Measurements from ENCODE around the gene ALKBH6. TPM values are rescaled to one million over a fixed set of nuclear protein-coding genes. Genes with fewer than 3 reads are reported as not detected.

The ALKBH6 gene
- total RNA-seq (2022; extraction: Qiagen RNA extraction; ENCODE audit: low read depth): 23.6 to 26.4 TPM (median 24.6 TPM) in 5 replicates

DNA sequence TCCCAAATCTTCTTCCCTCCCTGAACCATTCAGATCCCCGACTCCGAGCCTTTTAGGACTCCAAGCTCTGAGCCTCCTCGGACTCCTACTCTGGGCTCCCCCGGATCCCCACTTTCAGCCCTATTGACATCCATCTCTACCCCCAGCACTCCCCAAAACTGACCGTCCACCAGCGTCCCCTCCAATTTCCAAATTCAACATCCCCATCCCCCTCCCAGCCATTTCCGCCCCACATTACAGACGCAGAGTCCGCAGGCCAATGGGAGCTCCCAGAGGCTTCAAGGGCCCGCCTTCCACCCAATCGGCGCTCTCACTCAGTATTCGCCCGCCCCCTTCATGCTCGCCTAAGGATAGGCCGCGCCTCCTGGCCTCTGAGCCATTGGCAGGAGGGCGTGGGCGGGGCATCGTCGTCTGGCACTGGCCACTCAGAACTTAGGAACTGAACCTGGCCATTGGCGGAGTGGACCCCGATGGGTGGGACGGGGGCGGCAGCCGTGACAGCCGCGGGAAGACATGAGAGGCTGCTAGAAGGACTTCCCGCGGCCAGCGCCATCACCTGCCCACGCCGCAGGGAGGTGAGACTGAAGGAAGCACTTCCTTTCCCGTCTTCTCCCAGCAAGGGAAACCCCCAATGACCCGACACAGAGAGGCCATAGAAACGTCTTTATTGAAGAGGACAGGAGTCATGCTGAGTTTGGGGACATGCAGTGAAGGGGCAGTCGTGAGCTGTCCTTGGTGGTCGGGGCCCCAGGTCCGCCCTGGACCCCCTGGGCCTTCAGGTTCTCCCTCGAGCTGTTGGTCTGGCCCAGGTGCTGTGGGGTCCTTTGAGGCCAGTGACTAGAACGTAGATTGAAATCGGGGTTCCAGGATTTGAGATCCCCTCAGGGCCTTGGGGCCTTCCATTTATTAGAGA is at the start of gene ALKBH6:
TSS of gene ALKBH6 (minus strand) at position 202 of the 913 bp plus-strand sequence. CDS start 816 bp downstream, outside the sequence.

DNA sequence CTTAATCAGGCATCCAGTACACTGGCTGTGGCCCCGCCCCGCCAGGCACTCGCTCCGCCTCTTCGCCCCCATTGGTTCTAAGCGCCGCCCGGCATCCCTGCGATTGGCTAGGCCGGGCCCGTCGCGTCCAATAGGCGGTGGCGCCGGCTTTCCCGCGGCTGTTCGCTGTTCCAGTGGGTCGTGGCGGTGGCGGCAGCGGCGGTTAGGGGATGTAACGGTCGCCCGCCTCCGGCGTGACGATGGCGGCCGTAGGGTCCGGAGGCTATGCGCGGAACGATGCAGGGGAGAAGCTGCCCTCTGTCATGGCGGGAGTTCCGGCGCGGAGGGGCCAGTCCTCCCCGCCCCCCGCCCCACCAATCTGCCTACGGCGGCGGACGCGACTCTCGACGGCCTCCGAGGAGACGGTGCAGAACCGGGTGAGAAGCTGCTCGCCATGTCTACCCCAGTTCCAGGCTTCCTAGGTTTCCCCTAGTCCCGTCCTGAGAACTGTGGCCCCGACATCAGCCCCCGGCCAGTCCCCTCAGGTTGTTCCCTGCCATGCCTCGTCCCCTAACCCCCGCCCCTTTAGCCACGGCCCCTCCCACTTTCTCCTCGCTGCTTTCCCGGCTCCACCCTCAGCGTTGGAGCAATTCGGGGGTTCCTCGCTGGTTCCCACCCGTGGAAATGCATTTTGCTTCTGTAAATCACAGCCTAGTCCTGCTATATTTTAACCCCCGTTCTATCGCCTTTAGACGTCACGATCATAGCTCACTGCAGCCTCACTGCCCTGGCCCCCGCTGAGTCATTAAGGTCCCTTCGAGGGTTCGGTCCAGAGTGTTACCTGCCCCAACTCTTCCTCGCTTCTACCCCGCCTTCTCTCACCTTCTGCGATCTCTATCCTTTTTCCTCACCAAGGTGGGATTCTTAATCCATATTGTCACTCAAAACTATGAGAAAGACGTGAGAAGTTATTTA is 41.0 kb upstream of the ALKBH6 start, which contains the start of gene WDR62:
TSS of gene WDR62 (plus strand) at position 165 of the 954 bp plus-strand sequence. CDS start at position 240, 75 bp downstream.

DNA sequence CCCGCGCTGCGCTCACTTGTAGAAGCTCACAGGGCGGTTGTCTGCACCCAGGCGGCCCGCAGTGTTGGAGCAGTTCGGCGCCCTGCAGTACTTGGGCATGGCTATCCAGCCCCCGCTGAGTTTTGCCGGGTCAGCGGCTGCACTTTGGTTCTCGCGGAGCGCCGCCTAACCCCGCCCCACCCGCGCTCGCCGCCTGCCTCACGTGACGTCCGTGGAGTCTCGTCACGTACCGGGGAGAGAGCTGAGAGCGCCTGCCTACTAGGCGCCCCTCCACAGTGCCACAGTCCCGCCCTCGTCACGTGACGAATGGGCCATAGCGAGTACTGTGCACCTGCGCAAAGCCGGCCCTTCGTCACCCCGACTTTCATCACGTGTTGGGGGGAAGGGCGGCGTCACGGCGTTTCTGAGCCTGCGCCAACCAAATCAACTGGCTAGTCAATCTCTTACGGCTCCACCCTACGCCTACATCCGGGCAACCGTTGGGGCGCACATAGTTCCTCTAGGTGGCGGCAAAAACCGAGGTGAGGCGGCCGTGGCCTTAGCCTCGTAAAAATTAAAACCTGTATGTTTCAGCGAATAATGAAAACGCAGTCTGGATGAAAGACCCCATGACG is 40.2 kb upstream of the ALKBH6 start, which contains the start of gene THAP8:
TSS of gene THAP8 (minus strand) at position 167 of the 614 bp plus-strand sequence. CDS start at position 99, 68 bp downstream.

DNA sequence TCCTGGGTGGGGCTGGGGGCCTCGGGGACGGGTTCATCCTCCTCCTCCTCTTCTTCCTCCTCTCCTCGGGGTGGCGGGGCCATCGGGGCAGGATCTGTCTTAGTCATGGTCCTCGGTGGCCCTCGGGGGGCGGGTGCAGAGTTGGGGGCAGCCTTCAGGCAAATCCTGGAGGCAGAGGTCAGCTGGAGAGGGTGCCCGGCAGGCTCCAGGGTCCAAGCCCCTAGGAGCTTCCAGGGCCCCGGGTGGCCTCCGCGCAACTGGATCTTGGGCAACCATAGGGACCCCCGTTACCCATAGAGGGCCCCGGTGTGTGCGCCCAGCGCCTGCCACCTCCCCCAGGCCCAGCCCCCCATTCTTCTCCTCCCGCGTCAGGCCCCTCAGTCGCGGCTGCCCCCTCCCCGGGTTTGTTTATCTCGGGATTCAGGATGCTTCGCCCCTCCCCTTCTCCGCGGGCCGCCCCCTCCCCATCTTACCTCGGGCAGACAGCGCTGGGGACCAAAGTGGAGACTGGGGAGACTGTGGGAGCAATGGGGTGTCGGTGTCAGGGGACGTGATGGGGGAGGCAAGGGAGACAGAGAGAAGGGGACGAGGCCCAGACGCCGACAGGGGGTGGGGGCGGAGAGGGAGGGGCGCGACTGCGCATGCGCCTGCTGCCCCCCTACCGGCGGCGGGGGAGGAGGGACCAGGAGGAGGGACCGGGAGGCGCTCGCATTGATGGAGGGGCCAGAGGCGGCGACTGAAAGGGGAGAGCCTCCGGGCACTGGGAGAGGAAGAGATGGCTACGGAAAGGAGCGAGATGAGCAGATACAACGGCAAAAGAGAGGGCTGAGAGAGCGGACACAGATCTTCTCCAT is 18.5 kb upstream of the ALKBH6 start, which contains the start of gene CLIP3:
TSS of gene CLIP3 (minus strand) at position 623 of the 854 bp plus-strand sequence. CDS start at position 107, 516 bp downstream.

DNA sequence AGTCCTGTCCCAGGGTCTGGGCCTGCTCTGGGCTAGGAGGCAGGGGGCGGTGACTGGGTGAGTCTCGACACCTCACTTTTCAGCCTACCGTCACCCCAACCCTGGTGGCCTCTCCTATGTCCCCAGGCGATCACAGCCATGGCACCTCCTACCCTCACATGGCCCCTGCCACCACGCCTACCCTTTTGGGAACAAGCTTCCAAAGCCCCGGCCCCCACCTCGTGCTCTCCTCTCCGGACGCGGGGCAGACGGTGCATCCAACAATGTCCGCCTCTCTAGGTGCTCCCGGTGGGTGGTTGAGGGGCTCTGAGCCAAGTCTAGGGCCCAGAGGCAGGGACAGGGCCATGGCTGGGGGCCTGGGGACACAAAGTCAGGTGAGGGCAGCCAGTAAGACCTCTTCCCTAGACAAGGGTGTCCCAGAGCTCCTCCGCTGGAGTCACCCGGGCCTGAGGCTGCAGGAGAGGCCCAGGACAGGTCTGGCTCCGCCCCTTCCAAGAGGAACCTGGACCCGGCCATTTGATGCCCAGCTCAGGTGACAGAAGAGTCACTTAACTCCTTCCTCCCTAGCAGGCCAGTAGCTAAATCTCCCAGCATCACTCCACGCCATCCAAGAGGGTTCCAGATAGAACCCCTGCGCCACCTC is 5.6 kb downstream of the ALKBH6 start, which contains the start of gene SYNE4:
TSS of gene SYNE4 (minus strand) at position 478 of the 643 bp plus-strand sequence. CDS start at position 346, 132 bp downstream.

DNA sequence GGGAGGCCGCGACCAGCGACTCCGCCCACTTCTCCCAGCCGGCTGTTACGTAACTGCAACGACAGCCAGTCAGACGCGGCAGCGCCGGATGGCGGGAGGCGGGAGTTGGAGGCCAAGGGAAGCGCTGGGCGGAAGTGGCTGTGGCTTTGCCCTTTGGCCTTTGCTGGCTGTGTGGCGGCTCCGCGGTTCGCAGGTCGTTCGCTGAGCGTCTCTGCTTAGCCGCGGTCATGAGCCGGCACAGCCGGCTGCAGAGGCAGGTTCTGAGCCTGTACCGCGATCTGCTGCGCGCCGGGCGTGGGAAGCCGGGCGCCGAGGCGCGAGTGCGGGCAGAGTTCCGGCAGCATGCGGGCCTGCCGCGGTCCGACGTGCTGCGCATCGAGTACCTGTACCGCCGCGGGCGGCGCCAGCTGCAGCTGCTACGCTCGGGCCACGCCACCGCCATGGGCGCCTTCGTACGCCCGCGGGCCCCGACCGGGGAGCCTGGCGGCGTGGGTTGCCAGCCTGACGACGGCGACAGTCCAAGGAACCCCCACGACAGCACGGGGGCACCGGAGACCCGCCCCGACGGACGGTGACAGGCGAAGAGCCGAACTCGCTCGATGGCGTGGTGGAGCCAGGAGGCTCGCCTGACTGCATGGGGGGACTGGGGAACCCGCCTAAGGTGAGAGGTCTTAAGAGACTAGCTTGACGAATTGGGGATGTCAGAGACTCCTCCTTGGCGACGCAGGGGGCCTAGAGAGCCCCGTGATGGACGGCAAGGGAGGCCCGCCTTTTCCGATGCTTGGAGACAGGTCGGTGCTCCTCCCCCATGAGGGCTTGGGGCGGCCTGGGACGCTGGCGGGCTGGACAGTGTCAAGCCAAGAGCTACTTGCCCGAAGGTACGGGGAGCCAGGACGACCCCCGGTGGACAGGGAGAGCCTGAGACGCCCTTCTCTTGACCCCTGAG is 18.7 kb downstream of the ALKBH6 start, which contains the start of gene SDHAF1:
TSS of gene SDHAF1 (plus strand) at position 141 of the 946 bp plus-strand sequence. CDS start at position 228, 87 bp downstream.

Other genes starting within 250 kb of the ALKBH6 start
- 3.5 to 9.2 TPM (median 6.2 TPM) in 5 replicates for gene ARHGAP33, start 238.6 kb downstream of the ALKBH6 start, total RNA-seq (2022; extraction: Qiagen RNA extraction; ENCODE audit: low read depth)
- 0.27 to 0.66 TPM (median 0.41 TPM) in 4 of 5 replicates, not detected in the other for gene PRODH2, start 201.4 kb downstream of the ALKBH6 start, total RNA-seq (2022; extraction: Qiagen RNA extraction; ENCODE audit: low read depth)
- 0.17 to 0.77 TPM (median 0.42 TPM) in 5 replicates for gene NPHS1, start 161.7 kb downstream of the ALKBH6 start, total RNA-seq (2022; extraction: Qiagen RNA extraction; ENCODE audit: low read depth)
- 0.44 to 0.74 TPM (median 0.58 TPM) in 5 replicates for gene KIRREL2, start 157.3 kb downstream of the ALKBH6 start, total RNA-seq (2022; extraction: Qiagen RNA extraction; ENCODE audit: low read depth)
- gene APLP1, start 145.6 kb downstream of the ALKBH6 start, total RNA-seq (2022; extraction: Qiagen RNA extraction; ENCODE audit: low read depth): 82.7 to 99.7 TPM (median 88.7 TPM) in 5 replicates
- 6.5 to 8.9 TPM (median 7.4 TPM) in 5 replicates for gene NFKBID, start 113.7 kb downstream of the ALKBH6 start, total RNA-seq (2022; extraction: Qiagen RNA extraction; ENCODE audit: low read depth)
- gene HCST, start 111.7 kb downstream of the ALKBH6 start, total RNA-seq (2022; extraction: Qiagen RNA extraction; ENCODE audit: low read depth): 0.25 to 0.75 TPM (median 0.60 TPM) in 3 of 5 replicates, not detected in the others
- gene TYROBP, start 105.9 kb downstream of the ALKBH6 start, total RNA-seq (2022; extraction: Qiagen RNA extraction; ENCODE audit: low read depth): 0.31 TPM in 1 of 5 replicates, not detected in the others
- gene LRFN3, start 77.8 kb downstream of the ALKBH6 start, total RNA-seq (2022; extraction: Qiagen RNA extraction; ENCODE audit: low read depth): 11.7 to 28.8 TPM (median 20.5 TPM) in 5 replicates
- gene SDHAF1, start 19.0 kb downstream of the ALKBH6 start, total RNA-seq (2022; extraction: Qiagen RNA extraction; ENCODE audit: low read depth): 36.8 to 48.3 TPM (median 46.4 TPM) in 5 replicates
- 0.17 to 0.63 TPM (median 0.31 TPM) in 5 replicates for gene SYNE4, start 5.4 kb downstream of the ALKBH6 start, total RNA-seq (2022; extraction: Qiagen RNA extraction; ENCODE audit: low read depth)
- 0.49 to 1.2 TPM (median 0.69 TPM) in 5 replicates for gene CLIP3, start 18.7 kb upstream of the ALKBH6 start, total RNA-seq (2022; extraction: Qiagen RNA extraction; ENCODE audit: low read depth)
- 4.7 to 7.1 TPM (median 5.8 TPM) in 5 replicates for gene THAP8, start 40.1 kb upstream of the ALKBH6 start, total RNA-seq (2022; extraction: Qiagen RNA extraction; ENCODE audit: low read depth)
- gene WDR62, start 40.7 kb upstream of the ALKBH6 start, total RNA-seq (2022; extraction: Qiagen RNA extraction; ENCODE audit: low read depth): 23.0 to 30.7 TPM (median 27.6 TPM) in 5 replicates
- 0.36 to 0.52 TPM (median 0.37 TPM) in 4 of 5 replicates, not detected in the other for gene OVOL3, start 96.9 kb upstream of the ALKBH6 start, total RNA-seq (2022; extraction: Qiagen RNA extraction; ENCODE audit: low read depth)
- 220 to 257 TPM (median 244 TPM) in 5 replicates for gene POLR2I, start 100.7 kb upstream of the ALKBH6 start, total RNA-seq (2022; extraction: Qiagen RNA extraction; ENCODE audit: low read depth)
- 430 to 525 TPM (median 509 TPM) in 5 replicates for gene TBCB, start 101.3 kb upstream of the ALKBH6 start, total RNA-seq (2022; extraction: Qiagen RNA extraction; ENCODE audit: low read depth)
- 1,600 to 2,176 TPM (median 2,055 TPM) in 5 replicates for gene CAPNS1, start 125.9 kb upstream of the ALKBH6 start, total RNA-seq (2022; extraction: Qiagen RNA extraction; ENCODE audit: low read depth)
- gene COX7A1, start 138.2 kb upstream of the ALKBH6 start, total RNA-seq (2022; extraction: Qiagen RNA extraction; ENCODE audit: low read depth): not detected in 5 replicates
- 4.0 to 4.8 TPM (median 4.2 TPM) in 5 replicates for gene ZNF565, start 200.5 kb upstream of the ALKBH6 start, total RNA-seq (2022; extraction: Qiagen RNA extraction; ENCODE audit: low read depth)
- gene ZNF146, start 200.9 kb upstream of the ALKBH6 start, total RNA-seq (2022; extraction: Qiagen RNA extraction; ENCODE audit: low read depth): 126 to 169 TPM (median 139 TPM) in 5 replicates